ENCODE data around the gene CREM. TPM values are rescaled to one million over a fixed set of nuclear protein-coding genes. Genes with fewer than 3 reads are reported as not detected.

CREM gene
- polyA plus RNA-seq, 1 of the 3 experiments (the other 2 are of a cell fraction): 41.4 TPM

DNA sequence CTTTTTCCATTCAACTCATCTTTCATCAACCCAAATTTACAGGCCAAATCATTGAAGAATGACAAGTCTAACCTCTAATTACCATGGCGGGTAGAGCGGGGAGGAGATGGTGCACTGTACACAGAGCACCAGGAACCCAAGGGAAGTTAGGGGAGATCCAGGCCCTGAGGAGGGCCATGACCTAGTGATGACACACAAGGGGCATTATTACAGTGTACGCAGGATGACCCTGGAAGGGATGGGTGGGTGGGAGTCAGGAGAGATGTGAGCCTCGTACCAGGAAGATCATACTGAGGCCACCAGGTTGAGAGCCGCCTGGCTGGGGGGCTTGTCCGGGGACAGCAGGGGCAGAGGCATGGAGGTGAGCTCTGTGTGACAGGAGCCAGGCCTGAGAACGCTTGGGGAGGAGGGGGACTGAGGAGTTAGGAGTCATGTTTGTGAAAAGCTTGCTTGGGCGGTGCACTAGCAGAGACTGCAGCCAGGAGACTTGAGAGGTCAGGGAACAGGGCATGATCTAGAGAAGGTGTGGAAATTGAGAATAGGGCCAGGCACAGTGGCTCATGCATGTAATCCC, 120.2 kb downstream of the CREM start (continued):
- TF ChIP-seq, protein P1, sequence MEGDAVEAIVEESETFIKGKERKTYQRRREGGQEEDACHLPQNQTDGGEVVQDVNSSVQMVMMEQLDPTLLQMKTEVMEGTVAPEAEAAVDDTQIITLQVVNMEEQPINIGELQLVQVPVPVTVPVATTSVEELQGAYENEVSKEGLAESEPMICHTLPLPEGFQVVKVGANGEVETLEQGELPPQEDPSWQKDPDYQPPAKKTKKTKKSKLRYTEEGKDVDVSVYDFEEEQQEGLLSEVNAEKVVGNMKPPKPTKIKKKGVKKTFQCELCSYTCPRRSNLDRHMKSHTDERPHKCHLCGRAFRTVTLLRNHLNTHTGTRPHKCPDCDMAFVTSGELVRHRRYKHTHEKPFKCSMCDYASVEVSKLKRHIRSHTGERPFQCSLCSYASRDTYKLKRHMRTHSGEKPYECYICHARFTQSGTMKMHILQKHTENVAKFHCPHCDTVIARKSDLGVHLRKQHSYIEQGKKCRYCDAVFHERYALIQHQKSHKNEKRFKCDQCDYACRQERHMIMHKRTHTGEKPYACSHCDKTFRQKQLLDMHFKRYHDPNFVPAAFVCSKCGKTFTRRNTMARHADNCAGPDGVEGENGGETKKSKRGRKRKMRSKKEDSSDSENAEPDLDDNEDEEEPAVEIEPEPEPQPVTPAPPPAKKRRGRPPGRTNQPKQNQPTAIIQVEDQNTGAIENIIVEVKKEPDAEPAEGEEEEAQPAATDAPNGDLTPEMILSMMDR (IDR thresholded peaks at IDR 0.05): no peak
- TF ChIP-seq FOSL2 (IDR thresholded peaks at IDR 0.05; ENCODE audit: borderline replicate concordance, low read depth): no peak
- TF ChIP-seq, protein P2, sequence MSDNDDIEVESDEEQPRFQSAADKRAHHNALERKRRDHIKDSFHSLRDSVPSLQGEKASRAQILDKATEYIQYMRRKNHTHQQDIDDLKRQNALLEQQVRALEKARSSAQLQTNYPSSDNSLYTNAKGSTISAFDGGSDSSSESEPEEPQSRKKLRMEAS (IDR thresholded peaks at IDR 0.05; ENCODE audit: low read depth): no peak
- TF ChIP-seq RCOR1 (IDR thresholded peaks at IDR 0.05; ENCODE audit: low read length): no peak

DNA sequence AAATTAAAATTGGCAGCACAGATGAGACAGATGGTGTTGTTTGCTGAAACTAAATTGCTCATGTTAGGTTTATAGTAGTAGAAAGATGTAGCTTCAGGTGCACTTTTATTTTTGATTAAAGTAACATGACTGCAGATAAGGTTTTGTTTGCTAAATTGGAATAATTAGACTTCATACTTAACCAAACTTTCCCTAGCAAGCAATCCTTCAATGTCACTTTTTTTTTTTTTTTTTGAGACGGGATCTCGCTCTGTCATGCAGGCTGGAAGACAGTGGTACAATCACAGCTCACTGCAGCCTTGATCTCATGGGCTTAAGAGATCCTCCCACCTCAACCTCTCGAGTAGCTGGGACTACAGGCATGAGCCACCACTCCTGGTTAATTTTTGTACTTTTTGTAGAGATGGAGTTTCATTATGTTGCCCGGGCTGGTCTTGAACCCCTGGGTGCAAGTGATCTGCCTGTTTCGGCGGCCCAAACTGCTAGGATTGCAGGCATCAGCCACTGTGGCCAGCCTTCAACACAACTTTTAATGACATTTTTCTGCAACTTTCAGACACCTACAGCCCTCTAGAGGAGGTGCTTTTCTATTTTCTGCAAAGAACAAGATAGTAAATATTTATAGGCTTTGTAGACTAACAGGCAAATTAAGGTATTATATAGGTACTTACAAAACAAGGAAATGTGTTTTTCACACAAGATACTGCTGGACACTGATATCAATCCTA, 124.9 kb downstream of the CREM start:
- 81% methylated on average over 6 of the region's 6 CpGs for WGBS (ENCODE audit: low lambda C conversion rate)
- CTCF ChIA-PET: no interaction called here
- H3K27ac ChIP-seq (ENCODE audit: low read depth in 2 of 2, low read length in 1 of 2): no peak overlapping the region

More for the DNA sequence above, 124.9 kb downstream of the CREM start:
- H2AFZ ChIP-seq (ENCODE audit: low read depth): no peak overlapping the region
- TF ChIP-seq, protein P2 (IDR thresholded peaks at IDR 0.05; ENCODE audit: low read depth): no peak
- TF ChIP-seq MXI1 (IDR thresholded peaks at IDR 0.05; ENCODE audit: low read depth, low read length) (no peak), MEF2A (IDR thresholded peaks at IDR 0.05; ENCODE audit: borderline replicate concordance, low read depth) (no peak), SIN3A (IDR thresholded peaks at IDR 0.05; ENCODE audit: borderline replicate concordance, low read depth, low read length) (no peak), YY1 (IDR thresholded peaks at IDR 0.05; ENCODE audit: low read depth) (no peak), FOSL2 (IDR thresholded peaks at IDR 0.05; ENCODE audit: borderline replicate concordance, low read depth) (no peak), TAF1 (IDR thresholded peaks at IDR 0.05; ENCODE audit: borderline replicate concordance, low read depth, low read length) (no peak), ELF1 (IDR thresholded peaks at IDR 0.05) (no peak), JUND (IDR thresholded peaks at IDR 0.05) (no peak), NRF1 (IDR thresholded peaks at IDR 0.05; ENCODE audit: low read depth, low read length) (no peak), TEAD4 (IDR thresholded peaks at IDR 0.05; ENCODE audit: borderline replicate concordance, insufficient read depth) (no peak), POLR2AphosphoS5 (IDR thresholded peaks at IDR 0.05; ENCODE audit: low read depth, low read length) (no peak)
- TF ChIP-seq, protein P3, sequence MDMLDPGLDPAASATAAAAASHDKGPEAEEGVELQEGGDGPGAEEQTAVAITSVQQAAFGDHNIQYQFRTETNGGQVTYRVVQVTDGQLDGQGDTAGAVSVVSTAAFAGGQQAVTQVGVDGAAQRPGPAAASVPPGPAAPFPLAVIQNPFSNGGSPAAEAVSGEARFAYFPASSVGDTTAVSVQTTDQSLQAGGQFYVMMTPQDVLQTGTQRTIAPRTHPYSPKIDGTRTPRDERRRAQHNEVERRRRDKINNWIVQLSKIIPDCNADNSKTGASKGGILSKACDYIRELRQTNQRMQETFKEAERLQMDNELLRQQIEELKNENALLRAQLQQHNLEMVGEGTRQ (IDR thresholded peaks at IDR 0.05; ENCODE audit: borderline replicate concordance, low read depth, low read length): no peak
- TF ChIP-seq, protein P4, sequence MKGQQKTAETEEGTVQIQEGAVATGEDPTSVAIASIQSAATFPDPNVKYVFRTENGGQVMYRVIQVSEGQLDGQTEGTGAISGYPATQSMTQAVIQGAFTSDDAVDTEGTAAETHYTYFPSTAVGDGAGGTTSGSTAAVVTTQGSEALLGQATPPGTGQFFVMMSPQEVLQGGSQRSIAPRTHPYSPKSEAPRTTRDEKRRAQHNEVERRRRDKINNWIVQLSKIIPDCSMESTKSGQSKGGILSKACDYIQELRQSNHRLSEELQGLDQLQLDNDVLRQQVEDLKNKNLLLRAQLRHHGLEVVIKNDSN (IDR thresholded peaks at IDR 0.05; ENCODE audit: borderline replicate concordance, low read depth): no peak
- TF ChIP-seq, protein P5, sequence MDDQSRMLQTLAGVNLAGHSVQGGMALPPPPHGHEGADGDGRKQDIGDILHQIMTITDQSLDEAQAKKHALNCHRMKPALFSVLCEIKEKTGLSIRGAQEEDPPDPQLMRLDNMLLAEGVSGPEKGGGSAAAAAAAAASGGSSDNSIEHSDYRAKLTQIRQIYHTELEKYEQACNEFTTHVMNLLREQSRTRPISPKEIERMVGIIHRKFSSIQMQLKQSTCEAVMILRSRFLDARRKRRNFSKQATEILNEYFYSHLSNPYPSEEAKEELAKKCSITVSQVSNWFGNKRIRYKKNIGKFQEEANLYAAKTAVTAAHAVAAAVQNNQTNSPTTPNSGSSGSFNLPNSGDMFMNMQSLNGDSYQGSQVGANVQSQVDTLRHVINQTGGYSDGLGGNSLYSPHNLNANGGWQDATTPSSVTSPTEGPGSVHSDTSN (IDR thresholded peaks at IDR 0.05): no peak
- TF ChIP-seq, protein P1 (IDR thresholded peaks at IDR 0.05): no peak
- H3K4me2 ChIP-seq: no peak overlapping the region
- H3K27me3 ChIP-seq (ENCODE audit: insufficient read depth): no peaks in the 10 kb centered on the region
- H3K9ac ChIP-seq: no peak overlapping the region
- DNase-seq: no peak
- no peak overlapping the region for H3K4me3 ChIP-seq (ENCODE audit: low read depth in 2 of 2, low read length in 1 of 2)
- H3K9me3 ChIP-seq: no peaks in the 10 kb centered on the region
- H4K20me1 ChIP-seq (ENCODE audit: insufficient read depth): no peaks in the 10 kb centered on the region
- no peaks in the 10 kb centered on the region for H3K4me1 ChIP-seq (ENCODE audit: control insufficient read depth in 1 of 2, insufficient read depth in 2 of 2, low read depth in 1 of 2, low read length in 1 of 2)
- H3K9me2 ChIP-seq: no peaks in the 10 kb centered on the region
- H3K79me2 ChIP-seq (ENCODE audit: insufficient read depth): no peaks in the 10 kb centered on the region
- no peaks in the 10 kb centered on the region for H3F3A ChIP-seq (replicated peaks; ENCODE audit: insufficient read depth)
- H3K36me3 ChIP-seq (replicated peaks in 1 of 2; ENCODE audit: control insufficient read depth in 1 of 2, insufficient read depth in 2 of 2, low read length in 1 of 2): no peaks in the 10 kb centered on the region
- POLR2A ChIA-PET: no interaction called here
